SK-N-SH treated with all-trans-retinoic acid at 6 μM for 48 hours (cell line): ENCODE measurements around the gene GUK1.

Experiments used
- ATAC-seq: fragments of 200-7000 bp; cut with Tn5 transposase; 3 replicates; pipeline ENCODE4 v1.9.1; 2020; ENCODE audit warnings: mild to moderate bottlenecking, moderate library complexity
- ARNTL ChIP-seq: fragments of 450-650 bp; formaldehyde crosslinking; IDR thresholded peaks from 2 replicates; pipeline ENCODE4 v1.5.0; 2020; ENCODE audit warnings: low read depth, mild to moderate bottlenecking, moderate library complexity, borderline replicate concordance
- BACH2 ChIP-seq: fragments of 250-450 bp; sonication (Bioruptor Pico); IDR thresholded peaks from 2 replicates; pipeline ENCODE4 v1.9.0; 2021; ENCODE audit warnings: mild to moderate bottlenecking, borderline replicate concordance
- CREB5 ChIP-seq: fragments of 250-450 bp; sonication (Bioruptor Pico); IDR thresholded peaks from 2 replicates; pipeline ENCODE4 v1.5.1; 2020; ENCODE audit warnings: low read depth, mild to moderate bottlenecking, moderate library complexity
- CSRNP3 ChIP-seq: fragments of 250-450 bp; sonication (Bioruptor Pico); IDR thresholded peaks from 2 replicates; pipeline ENCODE4 v1.5.1; 2021; ENCODE audit warnings: mild to moderate bottlenecking, moderate library complexity
- ESRRG ChIP-seq: fragments of 250-450 bp; sonication (Bioruptor Pico); IDR thresholded peaks from 2 replicates; pipeline ENCODE4 v1.6.1; 2021; ENCODE audit warnings: mild to moderate bottlenecking
- GLIS3 ChIP-seq: fragments of 250-450 bp; sonication (Bioruptor Pico); IDR thresholded peaks from 2 replicates; pipeline ENCODE4 v1.5.0; 2020; ENCODE audit warnings: mild to moderate bottlenecking, moderate library complexity
- ISL1 ChIP-seq: fragments of 250-450 bp; sonication (Bioruptor Pico); IDR thresholded peaks from 2 replicates; pipeline ENCODE4 v2.1.2; 2022; ENCODE audit warnings: mild to moderate bottlenecking, moderate library complexity
- OSR1 ChIP-seq: fragments of 250-450 bp; sonication (Bioruptor Pico); IDR thresholded peaks from 2 replicates; pipeline ENCODE4 v1.8.0; 2022; ENCODE audit warnings: moderate library complexity, mild to moderate bottlenecking, inconsistent platforms
- PATZ1 ChIP-seq: fragments of 250-450 bp; sonication (Bioruptor Pico); IDR thresholded peaks from 2 replicates; pipeline ENCODE4 v1.8.0; 2020; ENCODE audit warnings: mild to moderate bottlenecking, moderate library complexity, borderline replicate concordance
- POU6F1 ChIP-seq: fragments of 250-450 bp; sonication (Bioruptor Pico); IDR thresholded peaks from 2 replicates; pipeline ENCODE4 v1.8.0; 2021; ENCODE audit warnings: low read depth, mild to moderate bottlenecking, moderate library complexity, borderline replicate concordance
- PPARA ChIP-seq: fragments of 250-450 bp; sonication (Bioruptor Pico); IDR thresholded peaks from 2 replicates; pipeline ENCODE4 v1.5.0; 2020; ENCODE audit warnings: mild to moderate bottlenecking, borderline replicate concordance
- RARB ChIP-seq: fragments of 250-450 bp; sonication (Bioruptor Pico); IDR thresholded peaks from 2 replicates; pipeline ENCODE4 v1.8.0; 2021; ENCODE audit warnings: mild to moderate bottlenecking, moderate library complexity
- SNAI2 ChIP-seq: fragments of 250-450 bp; sonication (Bioruptor Pico); IDR thresholded peaks from 2 replicates; pipeline ENCODE4 v1.5.0; 2020; ENCODE audit warnings: mild to moderate bottlenecking, moderate library complexity
- TCF4 ChIP-seq: fragments of 250-450 bp; sonication (Bioruptor Pico); IDR thresholded peaks from 2 replicates; pipeline ENCODE4 v1.8.0; 2021; ENCODE audit warnings: mild to moderate bottlenecking, moderate library complexity, borderline replicate concordance
- TOX ChIP-seq: fragments of 250-450 bp; sonication (Bioruptor Pico); IDR thresholded peaks from 2 replicates; pipeline ENCODE4 v1.8.0; 2021; ENCODE audit warnings: mild to moderate bottlenecking, moderate library complexity, borderline replicate concordance
- TSHZ2 ChIP-seq: fragments of 250-450 bp; sonication (Bioruptor Pico); IDR thresholded peaks from 2 replicates; pipeline ENCODE4 v1.5.0; 2020; ENCODE audit warnings: mild to moderate bottlenecking, moderate library complexity
- ZFP3 ChIP-seq: fragments of 250-450 bp; sonication (Bioruptor Pico); IDR thresholded peaks from 2 replicates; pipeline ENCODE4 v1.5.0; 2020; ENCODE audit warnings: mild to moderate bottlenecking, moderate library complexity
- ZFP30 ChIP-seq: fragments of 450-650 bp; formaldehyde crosslinking; IDR thresholded peaks from 2 replicates; pipeline ENCODE4 v1.5.0; 2022; ENCODE audit warnings: mild to moderate bottlenecking, moderate library complexity
- ZNF565 ChIP-seq: fragments of 450-650 bp; formaldehyde crosslinking; conservative IDR thresholded peaks from 2 replicates; pipeline ENCODE4 v1.5.0; 2020; ENCODE audit warnings: low read depth, mild to moderate bottlenecking, moderate library complexity
- ZNF70 ChIP-seq: fragments of 450-650 bp; formaldehyde crosslinking; IDR thresholded peaks from 2 replicates; pipeline ENCODE4 v1.5.0; 2020; ENCODE audit warnings: mild to moderate bottlenecking, moderate library complexity
- ZNF8 ChIP-seq: fragments of 450-650 bp; formaldehyde crosslinking; IDR thresholded peaks from 2 replicates; pipeline ENCODE4 v1.5.0; 2020; ENCODE audit warnings: mild to moderate bottlenecking, moderate library complexity

GUK1 gene

GRCh38 chr1:228098323-228098931 lies 41.7 kb upstream of the GUK1 start (continued):
- TF ChIP-seq TSHZ2 (no peak), ZFP30 (CRISPR knock-in tag) (no peak), ZNF8 (CRISPR knock-in tag) (no peak)

- no peak for ATAC-seq
- TF ChIP-seq ESRRG (CRISPR knock-in tag) (no peak), GLIS3 (no peak), ZNF70 (CRISPR knock-in tag) (no peak), POU6F1 (CRISPR knock-in tag) (no peak), ZNF565 (CRISPR knock-in tag) (no peak), ZFP3 (CRISPR knock-in tag) (no peak), RARB (CRISPR knock-in tag) (no peak), PPARA (CRISPR knock-in tag) (no peak)
- TF ChIP-seq, all 23 proteins: peak for 0
Measured at GRCh38 chr1:228099331-228099732, 40.7 kb upstream of the GUK1 start.

GRCh38 chr1:228100822-228101613 lies 39.1 kb upstream of the GUK1 start:
- ATAC-seq = no peak
- TF ChIP-seq RARB (CRISPR knock-in tag) (no peak), OSR1 (no peak), TOX (CRISPR knock-in tag) (no peak), CSRNP3 (CRISPR knock-in tag) (no peak), ZFP3 (CRISPR knock-in tag) (no peak), ZNF70 (CRISPR knock-in tag) (no peak), ZNF8 (CRISPR knock-in tag) (no peak), ESRRG (CRISPR knock-in tag) (no peak), ISL1 (no peak), POU6F1 (CRISPR knock-in tag) (no peak), ARNTL (no peak), SNAI2 (CRISPR knock-in tag) (no peak), PATZ1 (CRISPR knock-in tag) (no peak), CREB5 (CRISPR knock-in tag) (no peak), TCF4 (CRISPR knock-in tag) (no peak), ZNF565 (CRISPR knock-in tag) (no peak), BACH2 (CRISPR knock-in tag) (no peak), ZFP30 (CRISPR knock-in tag) (no peak)
